HG03095 (cell line): ENCODE measurements around the gene RTF2.

Experiments used
- ATAC-seq: cut with Tn5 transposase; IDR thresholded peaks from one replicate; pipeline ENCODE4 v1.9.1; 2021; ENCODE audit warnings: moderate library complexity; ENCODE audit not compliant: unreplicated experiment

The RTF2 gene

DNA sequence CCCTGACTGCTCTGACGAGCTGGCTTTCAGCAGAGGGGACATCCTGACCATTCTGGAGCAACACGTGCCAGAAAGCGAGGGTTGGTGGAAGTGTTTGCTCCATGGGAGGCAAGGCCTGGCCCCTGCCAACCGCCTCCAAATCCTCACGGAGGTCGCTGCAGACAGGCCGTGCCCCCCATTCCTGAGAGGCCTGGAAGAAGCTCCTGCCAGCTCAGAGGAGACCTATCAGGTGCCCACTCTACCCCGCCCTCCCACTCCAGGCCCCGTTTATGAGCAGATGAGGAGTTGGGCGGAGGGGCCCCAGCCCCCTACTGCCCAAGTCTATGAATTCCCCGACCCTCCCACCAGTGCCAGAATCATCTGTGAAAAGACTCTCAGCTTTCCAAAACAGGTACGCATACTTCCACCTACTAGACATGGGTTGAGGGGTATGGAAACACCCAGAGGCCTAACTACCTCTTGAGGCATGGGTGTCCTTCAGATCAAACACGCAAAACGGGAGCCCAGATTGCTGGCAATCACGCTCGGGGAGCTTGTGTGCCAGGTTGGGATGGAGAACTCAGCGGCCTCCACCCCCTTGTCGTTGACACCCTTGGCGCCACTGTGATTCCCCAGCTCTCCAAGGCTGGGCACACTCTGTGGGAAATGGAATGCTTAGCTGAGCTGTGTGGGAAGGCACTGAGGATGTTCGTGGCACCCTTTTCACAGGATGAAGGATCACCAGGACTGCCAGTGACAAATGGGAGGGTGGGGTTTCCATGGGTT lies 31.0 kb upstream of the RTF2 start:
- ATAC-seq: no peak

DNA sequence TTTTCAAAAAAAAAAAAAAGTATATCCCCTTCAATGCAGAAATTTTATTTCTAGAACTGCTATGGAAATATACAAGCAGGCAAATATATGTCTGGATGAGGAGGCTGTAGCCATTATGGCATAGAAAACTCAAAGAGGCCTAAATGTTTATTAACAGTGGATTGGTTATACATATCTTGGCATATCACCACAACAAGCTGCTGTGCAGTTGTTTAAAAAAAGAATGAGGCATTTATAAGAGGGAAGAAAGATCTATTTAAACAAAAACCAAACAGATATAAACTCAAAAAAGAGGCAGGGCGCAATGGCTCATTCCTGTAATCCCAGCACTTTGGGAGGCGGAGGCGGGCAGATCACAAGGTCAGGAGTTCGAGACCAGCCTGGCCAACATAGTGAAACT lies 30.1 kb upstream of the RTF2 start:
- no peak for ATAC-seq

DNA sequence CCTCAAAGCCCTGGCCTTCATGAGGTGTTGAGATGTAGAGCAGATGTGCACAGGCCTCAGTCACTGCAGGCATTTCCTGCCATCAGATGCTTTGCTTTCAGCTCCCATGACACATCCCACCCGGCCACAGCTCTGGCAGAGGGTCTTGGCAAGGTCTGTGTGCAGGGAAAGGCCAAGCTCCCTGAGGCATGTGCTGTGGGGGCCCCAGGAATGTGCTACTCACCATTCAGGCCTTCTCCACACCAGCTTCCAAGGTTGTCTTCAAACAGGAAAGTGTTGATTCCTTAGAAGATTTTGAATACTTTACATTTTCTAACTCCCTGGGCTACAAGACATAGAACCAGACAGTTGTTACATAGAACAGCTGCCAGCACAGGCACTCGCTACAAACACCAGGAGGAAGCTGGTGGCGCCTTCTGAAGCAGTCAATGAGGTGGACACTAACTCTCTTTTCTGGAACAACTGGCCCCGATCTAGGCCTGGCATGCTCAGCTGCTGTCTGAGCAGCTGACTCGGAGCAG lies 28.6 kb upstream of the RTF2 start:
- ATAC-seq: no peak

DNA sequence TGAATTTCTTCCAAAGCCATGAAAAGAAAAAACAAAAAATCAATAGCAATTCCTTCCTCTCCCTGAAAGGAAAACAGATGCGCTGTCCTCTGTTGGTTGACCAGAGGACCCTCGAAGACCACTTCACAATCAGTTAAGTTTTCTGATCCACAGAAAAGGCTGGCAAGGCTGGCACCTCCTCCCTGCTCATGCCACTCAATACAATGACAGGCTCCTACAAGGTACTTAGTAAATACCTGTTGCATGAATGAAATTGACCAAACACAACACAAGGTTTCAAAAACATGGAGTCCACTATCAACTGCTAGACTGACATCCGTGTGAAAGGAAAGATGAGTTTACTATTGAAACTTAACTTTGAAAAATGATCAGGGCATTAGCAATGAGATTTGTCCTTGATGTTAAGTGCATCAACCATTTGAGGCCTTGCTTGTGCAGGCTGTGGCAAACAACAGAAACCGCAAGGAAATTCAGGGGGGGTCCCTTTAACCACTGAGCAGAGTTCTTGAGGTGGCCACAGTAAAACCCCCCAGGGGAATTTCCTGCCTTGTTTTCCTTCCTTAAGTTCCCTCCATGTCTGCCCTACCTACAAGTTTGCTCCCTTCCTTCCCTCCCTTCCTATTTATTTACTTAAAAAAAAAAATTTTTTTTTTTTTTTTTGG lies 27.9 kb upstream of the RTF2 start:
- peak; percentile 73 for ATAC-seq

DNA sequence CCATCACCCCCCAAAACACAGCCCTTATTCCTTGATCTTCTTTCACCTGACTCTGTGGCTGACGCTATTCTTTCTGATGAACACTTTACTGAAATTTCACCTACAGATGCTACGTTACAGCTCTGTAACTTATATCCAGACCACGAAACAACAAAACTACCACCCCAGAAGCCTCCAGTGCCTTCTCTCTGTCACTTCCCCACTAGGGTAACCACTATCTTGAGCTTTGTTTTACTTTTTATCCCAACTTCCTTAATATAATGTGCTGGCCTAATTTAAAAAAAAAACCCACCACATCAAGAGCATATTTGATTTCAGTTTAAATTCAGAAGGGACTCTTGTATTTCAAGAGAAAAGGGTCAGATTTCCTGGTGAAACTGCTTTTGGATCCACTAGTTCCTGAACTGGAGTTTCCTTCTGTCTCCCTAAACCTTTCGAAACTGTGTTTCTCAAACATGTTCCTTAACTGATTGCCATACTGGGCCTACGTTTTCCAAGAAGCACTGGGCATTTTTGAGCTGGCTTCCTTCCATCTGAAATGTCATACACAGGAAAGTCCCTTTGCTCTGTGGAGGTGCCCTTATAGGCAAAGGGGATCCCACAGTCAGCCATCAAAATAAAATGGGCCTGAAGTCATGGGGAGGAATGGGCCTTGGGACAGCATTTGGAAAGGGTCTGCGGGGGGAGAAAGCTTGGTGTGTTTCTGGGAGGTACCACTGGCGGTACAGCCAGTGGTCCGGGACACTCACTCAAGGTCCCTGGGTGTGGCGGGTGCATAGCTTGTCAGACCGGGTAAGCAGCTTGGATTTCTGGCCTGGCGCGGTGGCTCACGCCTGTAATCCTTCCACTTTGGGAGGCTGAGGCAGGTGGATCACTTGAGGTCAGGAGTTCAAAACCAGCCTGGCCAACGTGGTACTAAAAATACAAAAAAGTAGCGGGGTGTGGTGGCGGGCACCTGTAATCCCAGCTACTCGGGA lies 25.8 kb upstream of the RTF2 start:
- ATAC-seq: no peak

DNA sequence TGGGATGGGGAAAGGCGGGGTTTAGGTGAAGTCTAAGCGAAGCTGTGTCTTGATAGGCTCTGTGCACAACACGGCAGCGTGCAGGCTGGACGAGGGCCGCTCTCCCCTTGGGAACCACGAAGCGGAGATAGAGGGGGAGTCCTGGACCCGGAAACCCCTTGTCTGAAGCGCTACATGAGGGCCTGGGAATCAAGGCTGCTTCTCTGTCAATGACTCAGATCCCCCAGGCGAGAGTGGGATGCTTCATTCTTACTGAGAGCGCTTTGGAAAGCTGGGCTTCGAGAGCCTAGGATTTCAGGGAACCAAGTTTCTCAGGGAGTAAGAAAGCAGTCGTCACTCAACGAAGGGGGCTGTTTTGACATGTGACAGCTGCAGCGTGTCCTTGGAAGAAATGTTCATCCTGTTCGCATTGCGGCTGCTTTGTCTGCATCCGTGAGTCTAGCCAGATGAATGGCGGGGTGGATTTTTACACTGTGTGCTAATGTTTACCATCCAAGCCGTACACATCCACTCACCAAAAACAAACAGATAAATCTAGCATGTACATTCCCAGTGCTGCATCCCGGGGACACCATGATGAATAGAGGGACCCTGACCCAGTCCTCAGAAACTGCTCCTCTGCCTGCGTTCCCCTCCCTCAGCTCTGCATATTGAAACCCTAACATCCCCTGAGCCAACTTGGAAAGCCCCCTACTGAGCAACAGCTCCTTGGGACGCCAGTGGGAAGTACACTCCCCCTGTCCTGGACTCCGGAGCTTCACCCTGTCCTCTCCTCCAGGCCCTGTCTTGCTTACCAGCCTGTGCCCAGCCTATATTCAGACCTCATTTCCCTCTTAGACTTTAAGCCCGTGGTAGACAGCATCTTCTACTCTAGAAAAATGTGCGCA lies 24.5 kb upstream of the RTF2 start:
- no peak for ATAC-seq

DNA sequence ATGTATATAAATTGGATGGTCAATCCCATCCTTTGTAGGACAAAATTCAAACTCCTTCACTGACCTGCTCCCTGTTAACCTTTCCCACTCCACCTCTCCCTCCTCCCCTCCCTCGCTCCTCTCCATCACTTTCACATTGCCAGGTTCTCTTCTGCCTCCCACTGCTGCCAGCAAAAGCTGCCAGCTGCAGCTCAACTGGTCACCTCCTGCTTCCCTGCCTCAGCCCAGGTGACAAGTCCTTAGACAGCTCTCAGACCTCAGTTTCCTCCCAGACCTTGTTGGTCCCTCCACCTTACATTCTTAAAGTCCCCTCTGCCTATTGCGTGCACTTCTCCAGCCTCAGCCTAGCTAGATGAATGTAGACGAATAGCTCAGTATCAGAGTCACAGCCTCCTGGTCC lies 23.3 kb upstream of the RTF2 start:
- ATAC-seq: no peak

DNA sequence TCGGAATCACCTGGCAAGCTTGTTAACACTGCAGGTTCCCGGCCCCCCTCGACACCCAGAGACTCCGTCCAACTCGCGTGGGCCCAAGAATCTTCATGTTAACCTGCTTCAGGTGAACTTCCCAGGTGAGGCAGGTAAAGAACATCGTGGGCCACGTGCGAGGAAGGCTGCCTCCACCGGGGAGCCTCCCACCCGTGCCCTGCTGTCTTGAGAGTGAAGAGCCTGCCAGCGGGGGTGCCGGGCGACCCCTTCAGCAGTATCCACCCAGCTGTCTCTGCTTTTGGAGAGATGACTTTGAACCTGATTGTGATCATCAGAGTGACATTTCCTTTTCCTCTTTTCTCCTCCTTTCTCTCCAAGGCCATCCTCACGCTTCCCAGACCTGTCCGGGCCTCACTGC lies 22.9 kb upstream of the RTF2 start:
- ATAC-seq: no peak

DNA sequence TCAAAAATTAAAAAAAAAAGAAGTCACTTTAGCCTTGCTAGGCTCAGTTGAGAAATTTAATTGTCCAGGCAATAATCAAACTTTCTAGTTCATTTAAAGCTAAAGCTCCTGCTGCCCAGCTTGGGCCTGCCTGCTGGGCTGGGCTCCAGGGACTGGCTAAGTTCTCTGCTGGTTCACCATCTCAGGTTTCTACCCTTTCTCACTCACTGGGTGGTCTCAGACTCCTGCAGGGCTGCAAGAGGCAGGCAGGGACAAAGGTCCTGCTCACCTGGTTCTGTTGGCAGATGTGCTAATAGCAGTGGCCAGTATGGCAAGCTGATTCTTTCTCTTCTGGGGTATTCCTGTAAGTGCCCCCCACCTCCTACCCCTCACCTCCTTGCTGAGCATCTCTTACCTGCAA lies 21.2 kb upstream of the RTF2 start:
- no peak for ATAC-seq

DNA sequence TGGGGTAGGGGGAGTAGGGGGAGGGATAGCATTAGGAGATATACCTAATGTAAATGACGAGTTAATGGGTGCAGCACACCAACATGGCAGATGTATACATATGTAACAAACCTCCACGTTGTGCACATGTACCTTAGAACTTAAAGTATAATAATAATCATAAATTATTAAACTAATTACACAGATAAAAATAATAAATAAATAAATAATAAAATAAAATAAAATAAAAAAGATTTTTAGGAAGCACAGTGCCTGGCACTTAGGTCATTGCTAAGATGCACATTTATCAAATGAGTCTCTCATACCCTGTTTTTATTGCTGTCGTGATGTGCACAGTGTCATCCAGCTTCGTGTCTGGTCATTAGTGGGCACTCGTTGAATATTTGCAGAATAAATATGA lies 19.0 kb upstream of the RTF2 start:
- ATAC-seq: no peak

DNA sequence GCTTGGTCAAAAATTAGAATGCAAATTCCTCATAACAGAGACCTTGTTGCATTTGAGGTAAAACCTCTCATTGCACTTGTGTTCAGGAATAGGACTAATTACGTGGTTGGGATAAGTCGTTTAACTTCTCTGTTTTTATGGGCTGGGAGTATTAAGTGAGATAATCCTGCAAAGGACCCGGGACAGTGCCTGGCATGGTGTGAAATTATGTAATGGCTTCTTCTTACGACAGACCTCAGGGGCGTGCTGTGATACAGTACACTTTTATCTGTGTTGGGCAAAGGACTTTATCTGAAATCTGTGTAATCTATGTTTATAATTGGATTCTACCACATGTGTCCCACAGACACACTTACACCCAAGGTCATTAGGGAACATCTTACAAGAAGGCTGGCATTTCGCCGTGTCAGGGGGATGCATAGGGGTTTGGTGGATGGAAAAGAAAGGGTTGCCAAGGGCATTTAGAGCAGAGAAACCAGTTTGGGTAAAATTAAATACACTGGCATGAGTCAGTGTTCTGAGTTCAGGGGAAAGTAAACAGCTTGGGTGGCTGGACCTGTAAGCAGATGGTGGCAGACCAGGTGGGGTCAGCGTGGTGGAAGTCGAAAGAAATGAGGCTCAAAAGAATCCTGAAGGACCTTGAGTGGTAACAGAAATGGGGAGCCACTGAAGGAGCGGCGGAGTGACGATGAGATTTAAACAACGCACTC lies 17.2 kb upstream of the RTF2 start:
- no peak for ATAC-seq

DNA sequence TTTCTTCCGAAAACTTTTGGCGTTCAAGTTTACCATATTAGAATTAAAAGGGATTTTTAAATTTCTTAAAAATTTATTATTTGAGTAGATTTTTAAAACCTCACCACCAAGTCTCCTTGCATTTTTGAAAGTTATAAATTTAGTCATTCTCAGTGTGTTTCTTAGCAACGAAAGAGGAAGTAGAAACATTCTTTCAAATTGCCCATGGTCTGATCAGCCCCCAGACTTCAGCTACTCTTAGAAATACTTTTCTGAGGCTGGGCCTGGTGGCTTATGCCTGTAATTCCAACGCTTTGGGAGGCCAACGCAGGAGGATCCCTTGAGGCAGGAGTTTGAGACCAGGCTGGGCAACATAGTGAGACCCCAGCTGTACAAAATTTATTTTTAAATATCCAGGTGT lies 15.1 kb upstream of the RTF2 start:
- ATAC-seq: peak; percentile 69

DNA sequence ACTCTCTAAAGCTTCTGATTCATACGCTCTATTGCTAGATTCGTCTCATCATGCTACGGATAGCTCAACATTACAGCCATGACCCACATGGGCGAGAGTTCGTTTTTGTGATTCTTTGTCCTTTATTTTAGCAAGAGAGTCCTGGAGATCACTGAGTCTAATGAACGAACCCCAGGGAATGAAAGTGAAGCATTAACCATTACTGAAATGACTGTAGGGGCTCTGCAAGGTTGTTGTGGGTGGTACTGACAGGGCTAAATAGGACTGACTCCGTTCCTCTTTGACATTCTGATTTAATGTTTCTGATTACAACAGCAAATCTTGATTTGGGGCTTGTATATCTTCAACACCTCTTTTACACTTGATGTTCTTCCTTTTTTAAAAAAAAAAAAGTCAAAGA lies 13.7 kb upstream of the RTF2 start:
- ATAC-seq: peak; percentile 76

DNA sequence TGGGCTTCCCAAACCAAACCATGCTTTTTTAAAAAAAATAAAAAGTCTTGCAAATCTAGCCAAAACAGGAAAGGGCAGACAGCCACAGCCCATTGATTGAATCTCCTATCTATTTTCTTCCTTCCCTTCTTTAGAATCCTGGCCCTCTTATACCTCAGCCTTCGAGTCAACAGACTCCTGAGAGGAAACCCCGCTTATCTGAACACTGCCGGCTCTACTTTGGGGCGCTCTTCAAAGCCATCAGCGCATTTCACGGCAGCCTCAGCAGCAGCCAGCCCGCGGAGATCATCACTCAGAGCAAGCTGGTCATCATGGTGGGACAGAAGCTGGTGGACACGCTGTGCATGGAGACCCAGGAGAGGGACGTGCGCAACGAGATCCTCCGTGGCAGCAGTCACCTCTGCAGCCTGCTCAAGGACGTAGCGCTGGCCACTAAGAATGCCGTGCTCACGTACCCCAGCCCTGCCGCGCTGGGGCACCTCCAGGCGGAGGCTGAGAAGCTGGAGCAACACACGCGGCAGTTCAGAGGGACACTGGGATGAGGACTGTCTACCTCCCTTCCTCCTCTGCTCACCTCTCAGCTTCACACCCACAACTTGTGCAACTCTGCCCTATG lies 10.1 kb upstream of the RTF2 start:
- ATAC-seq: no peak

DNA sequence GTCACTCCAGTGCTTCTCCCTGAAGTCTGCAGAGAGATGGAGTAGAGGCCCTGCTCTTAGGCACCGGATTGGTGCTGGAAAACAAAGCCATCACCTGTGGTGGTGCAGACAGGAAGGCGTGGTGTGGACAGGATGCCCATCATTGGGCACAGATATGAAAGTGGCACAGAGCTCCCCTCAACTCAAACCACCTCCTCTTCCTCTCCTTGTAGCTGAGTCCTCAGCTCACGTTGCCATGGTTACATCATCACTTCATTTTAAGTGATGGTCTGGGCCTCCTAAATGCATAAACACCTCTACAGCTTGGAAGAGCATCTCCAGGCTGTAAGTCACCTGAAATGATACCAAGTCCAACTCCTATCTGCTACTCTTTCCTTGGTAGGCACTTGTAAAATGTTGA lies 8.0 kb upstream of the RTF2 start:
- no peak for ATAC-seq

DNA sequence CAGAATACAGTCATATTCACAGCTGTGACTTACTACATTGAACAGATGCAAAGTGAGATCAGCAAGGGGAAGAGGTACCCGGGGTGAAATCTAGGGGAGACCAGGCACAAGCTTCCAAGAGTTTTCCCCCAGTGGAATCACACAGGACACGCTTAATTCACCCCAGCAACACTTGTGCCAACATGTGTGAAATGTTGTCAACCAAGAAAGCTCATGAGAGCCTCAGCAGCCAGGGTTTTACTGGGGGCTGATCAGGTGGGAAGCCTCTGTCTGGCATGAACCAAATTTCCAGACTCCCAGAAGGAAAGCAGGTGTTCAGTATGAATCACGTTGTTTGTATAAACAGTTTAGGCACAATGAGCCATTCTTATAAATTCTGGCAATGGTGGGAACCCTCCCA lies 6.9 kb upstream of the RTF2 start:
- ATAC-seq: no peak

DNA sequence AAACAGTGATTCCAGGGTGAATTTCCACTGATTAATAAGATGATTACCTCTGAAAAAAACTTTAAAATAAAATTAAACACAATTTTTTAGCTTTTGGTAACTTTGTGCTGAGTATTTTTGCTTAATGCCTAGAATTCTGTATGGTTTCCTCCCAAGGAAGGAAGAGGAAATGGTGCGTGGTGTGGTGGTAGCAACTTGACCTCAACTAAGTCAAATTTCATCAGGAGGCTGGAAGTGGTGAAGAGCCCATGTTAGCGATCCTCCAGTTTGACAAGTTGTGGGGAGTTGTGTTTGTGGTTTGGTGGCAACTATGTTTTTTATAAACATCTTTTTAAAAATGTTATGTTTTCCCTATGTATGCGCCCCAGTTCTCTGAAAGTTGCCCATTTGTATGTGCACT lies 5.0 kb upstream of the RTF2 start:
- no peak for ATAC-seq

DNA sequence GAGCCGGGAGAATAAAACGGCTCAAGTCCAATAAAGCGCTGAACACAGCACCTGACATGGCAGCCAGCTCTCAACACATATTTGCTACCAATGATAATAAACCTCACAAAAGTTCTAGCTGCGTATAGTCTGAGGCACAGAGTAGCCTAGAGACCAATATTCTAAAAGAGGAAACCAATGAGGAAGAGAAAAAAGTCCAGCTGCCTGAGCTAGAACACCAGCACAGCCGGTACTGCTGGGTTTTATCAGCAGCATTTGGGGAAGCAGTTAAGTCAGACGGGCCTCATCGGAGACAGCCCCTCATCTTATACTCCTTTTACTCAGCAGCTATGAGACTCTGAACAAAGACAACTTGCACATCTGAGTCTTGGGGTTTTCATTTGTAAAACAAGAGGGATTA lies 2.4 kb upstream of the RTF2 start:
- ATAC-seq: peak; percentile 37

DNA sequence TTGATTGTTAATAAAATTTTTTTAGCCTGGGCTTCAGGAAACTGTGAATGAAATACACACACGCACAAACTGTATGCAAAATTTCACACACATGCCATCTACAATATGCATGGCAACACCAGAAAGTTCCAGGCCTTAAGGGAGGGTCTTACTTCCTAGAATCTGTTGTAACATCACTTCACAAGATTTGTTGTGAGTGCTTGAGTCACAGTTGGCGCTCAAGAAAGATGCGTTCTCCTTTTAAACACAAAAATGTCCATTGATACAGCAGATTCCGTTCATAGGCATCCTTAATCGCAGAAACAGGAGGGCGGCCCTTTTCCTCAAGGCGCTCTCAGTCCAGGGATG lies 485 bp upstream of the RTF2 start:
- no peak for ATAC-seq

DNA sequence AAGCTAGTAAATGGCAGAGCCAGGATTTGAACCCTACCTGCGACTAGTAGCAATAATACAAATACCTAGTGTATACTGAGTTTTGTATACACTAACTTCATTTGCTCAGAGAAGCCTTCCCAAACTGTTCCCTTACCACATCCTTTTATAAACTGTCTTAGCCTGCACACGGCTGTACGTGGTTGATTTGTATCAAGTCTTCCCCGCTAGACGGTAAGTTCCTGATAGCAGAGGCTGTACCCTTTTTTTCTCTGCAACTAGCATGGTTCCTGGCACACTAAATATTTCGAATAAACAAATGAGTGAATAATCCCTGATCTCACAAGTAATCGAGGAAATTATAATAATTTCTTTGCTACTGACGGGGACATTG lies 636 bp downstream of the RTF2 start:
- ATAC-seq: no peak
